Neuron (in vitro differentiated cells): ENCODE results near the gene SAPCD2.

Source experiments
- H2AFZ ChIP-seq: one replicate; pipeline ENCODE4 v1.6.1; 2013; ENCODE audit warnings: low read depth, mild to moderate bottlenecking, inconsistent platforms, low read length, moderate library complexity
- H3K27me3 ChIP-seq: one replicate; pipeline ENCODE4 v1.6.1; 2013; ENCODE audit warnings: low read length; ENCODE audit not compliant: insufficient read depth
- H3K36me3 ChIP-seq: one replicate; pipeline ENCODE4 v1.6.1; 2013; ENCODE audit warnings: low read length; ENCODE audit not compliant: insufficient read depth
- H3K4me1 ChIP-seq: one replicate; pipeline ENCODE4 v1.6.1; 2013; ENCODE audit warnings: low read length; ENCODE audit not compliant: insufficient read depth
- H3K4me3 ChIP-seq: 2 replicates; pipeline ENCODE4 v1.5.1; 2013; ENCODE audit warnings: mild to moderate bottlenecking, low read length, moderate library complexity
- H3K9me3 ChIP-seq: one replicate; pipeline ENCODE4 v1.6.1; 2013; ENCODE audit warnings: low read length

SAPCD2 gene

GRCh38 chr9:137110911-137111787 lies 40.8 kb upstream of the SAPCD2 start:
- Histone ChIP-seq H2AFZ (no peak overlapping the region), H3K9me3 (no peaks in the 10 kb centered on the region), H3K4me1 (peaks cover 4% of the 10 kb centered on the region), H3K27me3 (no peaks in the 10 kb centered on the region), H3K4me3 (no peak overlapping the region), H3K36me3 (peaks cover 34% of the 10 kb centered on the region)

GRCh38 chr9:137110147-137110910 lies 40.0 kb upstream of the SAPCD2 start:
- Histone ChIP-seq H3K9me3 (no peaks in the 10 kb centered on the region), H3K36me3 (peaks cover 42% of the 10 kb centered on the region), H3K4me3 (no peak overlapping the region), H3K4me1 (no peaks in the 10 kb centered on the region), H2AFZ (no peak overlapping the region), H3K27me3 (no peaks in the 10 kb centered on the region)

GRCh38 chr9:137109250-137110146 lies 39.1 kb upstream of the SAPCD2 start:
- H3K9me3 ChIP-seq = no peaks in the 10 kb centered on the region
- H2AFZ ChIP-seq = no peak overlapping the region
- no peaks in the 10 kb centered on the region for H3K27me3 ChIP-seq
- peaks cover 46% of the 10 kb centered on the region for H3K36me3 ChIP-seq
- no peak overlapping the region for H3K4me3 ChIP-seq
- H3K4me1 ChIP-seq = no peaks in the 10 kb centered on the region

DNA sequence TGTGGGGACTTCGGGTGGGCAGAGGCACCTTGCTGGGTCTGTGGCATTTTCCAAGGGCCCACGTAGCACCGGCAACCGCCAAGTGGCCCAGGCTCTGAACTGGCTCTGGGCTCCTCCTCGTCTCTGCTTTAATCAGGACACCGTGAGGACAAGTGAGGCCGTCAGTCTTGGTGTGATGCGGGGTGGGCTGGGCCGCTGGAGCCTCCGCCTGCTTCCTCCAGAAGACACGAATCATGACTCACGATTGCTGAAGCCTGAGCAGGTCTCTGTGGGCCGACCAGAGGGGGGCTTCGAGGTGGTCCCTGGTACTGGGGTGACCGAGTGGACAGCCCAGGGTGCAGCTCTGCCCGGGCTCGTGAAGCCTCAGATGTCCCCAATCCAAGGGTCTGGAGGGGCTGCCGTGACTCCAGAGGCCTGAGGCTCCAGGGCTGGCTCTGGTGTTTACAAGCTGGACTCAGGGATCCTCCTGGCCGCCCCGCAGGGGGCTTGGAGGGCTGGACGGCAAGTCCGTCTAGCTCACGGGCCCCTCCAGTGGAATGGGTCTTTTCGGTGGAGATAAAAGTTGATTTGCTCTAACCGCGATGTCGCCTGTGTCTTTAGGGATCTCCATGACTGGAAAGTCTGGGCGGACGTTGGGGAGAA lies 38.4 kb upstream of the SAPCD2 start:
- Histone ChIP-seq H2AFZ (no peak overlapping the region), H3K4me3 (no peak overlapping the region), H3K36me3 (peaks cover 51% of the 10 kb centered on the region), H3K9me3 (no peaks in the 10 kb centered on the region), H3K27me3 (no peaks in the 10 kb centered on the region), H3K4me1 (no peaks in the 10 kb centered on the region)

- Histone ChIP-seq H3K36me3 (peaks cover 58% of the 10 kb centered on the region), H3K4me1 (no peaks in the 10 kb centered on the region), H3K9me3 (peaks cover 5% of the 10 kb centered on the region), H3K4me3 (no peak overlapping the region), H3K27me3 (no peaks in the 10 kb centered on the region), H2AFZ (no peak overlapping the region)
These were observed 37.6 kb upstream of the SAPCD2 start for GRCh38 chr9:137107982-137108381.

DNA sequence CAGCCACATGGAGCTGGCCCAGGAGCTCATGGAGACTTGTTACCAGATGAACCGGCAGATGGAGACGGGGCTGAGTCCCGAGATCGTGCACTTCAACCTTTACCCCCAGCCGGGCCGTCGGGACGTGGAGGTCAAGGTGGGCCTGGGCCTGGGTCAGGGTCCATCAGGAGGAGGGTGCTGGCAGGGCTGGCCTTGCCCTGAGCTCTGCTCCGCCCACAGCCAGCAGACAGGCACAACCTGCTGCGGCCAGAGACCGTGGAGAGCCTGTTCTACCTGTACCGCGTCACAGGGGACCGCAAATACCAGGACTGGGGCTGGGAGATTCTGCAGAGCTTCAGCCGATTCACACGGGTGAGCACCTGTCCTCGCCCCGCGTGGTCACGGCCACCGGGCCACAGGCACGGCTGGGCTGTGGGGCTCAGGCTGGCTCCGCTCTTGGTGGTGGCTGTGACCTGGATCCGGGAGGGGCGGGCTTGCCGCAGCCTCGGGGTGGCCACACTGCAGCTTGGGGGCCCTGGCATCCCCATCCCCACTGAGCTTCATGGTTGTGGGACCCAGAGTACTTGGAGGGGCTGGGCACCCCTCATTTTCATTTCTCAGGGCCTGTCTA lies 37.1 kb upstream of the SAPCD2 start:
- no peaks in the 10 kb centered on the region for H3K27me3 ChIP-seq
- peaks cover 10% of the 10 kb centered on the region for H3K9me3 ChIP-seq
- no peaks in the 10 kb centered on the region for H3K4me1 ChIP-seq
- no peak overlapping the region for H3K4me3 ChIP-seq
- H2AFZ ChIP-seq = no peak overlapping the region
- peaks cover 64% of the 10 kb centered on the region for H3K36me3 ChIP-seq

- Histone ChIP-seq H2AFZ (no peak overlapping the region), H3K4me3 (no peak overlapping the region), H3K27me3 (no peaks in the 10 kb centered on the region), H3K4me1 (no peaks in the 10 kb centered on the region), H3K9me3 (peaks cover 17% of the 10 kb centered on the region), H3K36me3 (peaks cover 71% of the 10 kb centered on the region)
These were observed 36.4 kb upstream of the SAPCD2 start for GRCh38 chr9:137106662-137107250.

DNA sequence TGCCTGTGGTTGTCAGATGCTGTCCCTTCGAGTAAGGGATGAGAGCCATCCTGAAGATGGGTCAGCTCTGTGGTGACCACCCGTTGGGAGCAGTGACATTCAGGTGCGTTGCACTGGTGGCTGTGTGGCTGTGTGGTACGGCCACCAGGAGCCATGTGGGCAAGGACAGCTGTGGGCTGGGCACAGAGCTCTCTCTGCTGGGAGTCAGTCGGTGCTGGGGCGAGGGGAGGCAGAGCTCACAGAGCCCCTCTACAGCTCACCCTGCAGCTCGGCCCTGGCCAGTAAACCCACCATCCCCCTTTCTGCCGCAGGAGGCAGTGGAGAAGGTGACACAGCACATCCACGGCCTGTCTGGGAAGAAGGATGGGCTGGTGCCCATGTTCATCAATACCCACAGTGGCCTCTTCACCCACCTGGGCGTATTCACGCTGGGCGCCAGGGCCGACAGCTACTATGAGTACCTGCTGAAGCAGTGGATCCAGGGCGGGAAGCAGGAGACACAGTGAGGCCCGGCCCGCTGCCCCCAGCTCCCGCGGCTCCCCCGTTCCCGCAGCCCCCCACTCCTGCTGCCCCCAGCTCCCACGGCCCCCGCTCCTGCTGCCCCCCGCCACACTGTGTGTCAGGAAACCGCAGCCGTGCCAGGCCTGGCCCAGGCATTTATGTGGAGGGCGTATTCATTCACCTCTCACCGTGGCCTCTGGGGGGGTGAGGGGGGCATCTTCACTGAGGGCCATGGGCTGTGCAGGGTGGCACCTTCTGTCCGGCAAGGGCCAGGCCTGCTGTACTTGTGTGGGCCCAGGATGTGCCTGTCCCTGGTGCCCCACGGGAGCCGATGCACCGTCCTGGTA lies 35.7 kb upstream of the SAPCD2 start:
- Histone ChIP-seq H3K27me3 (no peaks in the 10 kb centered on the region), H3K4me3 (no peak overlapping the region), H2AFZ (no peak overlapping the region), H3K9me3 (peaks cover 21% of the 10 kb centered on the region), H3K4me1 (no peaks in the 10 kb centered on the region), H3K36me3 (peaks cover 78% of the 10 kb centered on the region)

- no peak overlapping the region for H2AFZ ChIP-seq
- H3K9me3 ChIP-seq = peaks cover 21% of the 10 kb centered on the region
- H3K36me3 ChIP-seq = peaks cover 78% of the 10 kb centered on the region
- no peaks in the 10 kb centered on the region for H3K4me1 ChIP-seq
- H3K27me3 ChIP-seq = no peaks in the 10 kb centered on the region
- no peak overlapping the region for H3K4me3 ChIP-seq
These were observed 33.0 kb upstream of the SAPCD2 start for GRCh38 chr9:137103206-137103999.

GRCh38 chr9:137099231-137099630 lies 28.9 kb upstream of the SAPCD2 start:
- H3K27me3 ChIP-seq = no peaks in the 10 kb centered on the region
- peaks cover 76% of the 10 kb centered on the region for H3K36me3 ChIP-seq
- no peak overlapping the region for H2AFZ ChIP-seq
- H3K9me3 ChIP-seq = peaks cover 21% of the 10 kb centered on the region
- H3K4me1 ChIP-seq = no peaks in the 10 kb centered on the region
- no peak overlapping the region for H3K4me3 ChIP-seq
